HEK293T (cell line): ENCODE results near the gene EDN1.

Source experiments
- CTCF ChIA-PET: fragments of 350-600 bp; formaldehyde crosslinking; extraction: SDS; loops from one replicate; lab custom pipeline; 2021; ENCODE audit warnings: antibody characterized with exemption, inconsistent platforms; lab: Yijun Ruan, JAX
- POLR2A ChIA-PET: fragments of 350-600 bp; formaldehyde crosslinking; extraction: SDS; loops from one replicate; lab custom pipeline; 2020; ENCODE audit warnings: antibody characterized with exemption, inconsistent platforms; lab: Yijun Ruan, JAX
- DNase-seq: peaks from one replicate; pipeline ENCODE4 v3.0.0; 2012; ENCODE audit warnings: mixed read lengths; ENCODE audit errors: extremely low spot score
- ARNT ChIP-seq: fragments of 450-650 bp; IDR thresholded peaks from 2 replicates; pipeline ENCODE4 v1.6.1; 2017; ENCODE audit warnings: mild to moderate bottlenecking
- BHLHE40 ChIP-seq: fragments of 450-650 bp; IDR thresholded peaks from 2 replicates; pipeline ENCODE4 v1.6.1; 2016; ENCODE audit warnings: mild to moderate bottlenecking, moderate library complexity, borderline replicate concordance
- CTBP1 ChIP-seq: fragments of 450-650 bp; IDR thresholded peaks from 2 replicates; pipeline ENCODE4 v1.6.1; 2016; ENCODE audit warnings: borderline replicate concordance
- ELF4 ChIP-seq: fragments of 450-650 bp; IDR thresholded peaks from 2 replicates; pipeline ENCODE4 v1.6.1; 2017; ENCODE audit warnings: antibody characterized with exemption
- FOXA1 ChIP-seq: fragments of 450-650 bp; IDR thresholded peaks from 2 replicates; pipeline ENCODE4 v1.6.1; 2016; ENCODE audit warnings: mild to moderate bottlenecking
- FOXK2 ChIP-seq: fragments of 450-650 bp; IDR thresholded peaks from 2 replicates; pipeline ENCODE4 v1.6.1; 2016; ENCODE audit warnings: mild to moderate bottlenecking
- FOXM1 ChIP-seq: fragments of 450-650 bp; IDR thresholded peaks from 2 replicates; pipeline ENCODE4 v1.6.1; 2017; ENCODE audit warnings: mild to moderate bottlenecking, borderline replicate concordance
- HDGF ChIP-seq: fragments of 450-650 bp; IDR thresholded peaks from 2 replicates; pipeline ENCODE4 v1.6.1; 2017; ENCODE audit warnings: antibody characterized with exemption, borderline replicate concordance
- L3MBTL2 ChIP-seq: fragments of 450-650 bp; conservative IDR thresholded peaks from 2 replicates; pipeline ENCODE4 v1.6.1; 2016; ENCODE audit warnings: mild to moderate bottlenecking
- LEF1 ChIP-seq: fragments of 450-650 bp; IDR thresholded peaks from 2 replicates; pipeline ENCODE4 v1.6.1; 2017; ENCODE audit warnings: mild to moderate bottlenecking, borderline replicate concordance
- NFRKB ChIP-seq: fragments of 450-650 bp; IDR thresholded peaks from 2 replicates; pipeline ENCODE4 v1.6.1; 2016; ENCODE audit warnings: mild to moderate bottlenecking, moderate library complexity
- PKNOX1 ChIP-seq: fragments of 450-650 bp; IDR thresholded peaks from 2 replicates; pipeline ENCODE4 v1.6.1; 2016
- SP1 ChIP-seq: fragments of 450-650 bp; IDR thresholded peaks from 2 replicates; pipeline ENCODE4 v1.6.1; 2017
- SUZ12 ChIP-seq: fragments of 450-650 bp; IDR thresholded peaks from 2 replicates; pipeline ENCODE4 v1.6.1; 2016; ENCODE audit warnings: mild to moderate bottlenecking
- TARDBP ChIP-seq: fragments of 450-650 bp; IDR thresholded peaks from 2 replicates; pipeline ENCODE4 v1.6.1; 2016
- ZNF384 ChIP-seq: fragments of 450-650 bp; IDR thresholded peaks from 2 replicates; pipeline ENCODE4 v1.6.1; 2016

EDN1 gene

GRCh38 chr6:12260458-12261093, 29.6 kb upstream of the EDN1 start:
- TF ChIP-seq SP1 (no peak), NFRKB (no peak), SUZ12 (no peak), ELF4 (no peak), BHLHE40 (no peak), CTBP1 (peak; percentile 42; the same call in 1 of the 2 replicates), TARDBP (no peak), L3MBTL2 (no peak), FOXA1 (no peak), ARNT (no peak), LEF1 (no peak), FOXM1 (no peak), PKNOX1 (peak; percentile 35; the same call in 1 of the 2 replicates), HDGF (no peak), FOXK2 (no peak), ZNF384 (no peak)
- no peak for DNase-seq
- POLR2A ChIA-PET: no interaction called here
- CTCF ChIA-PET: no interaction called here

GRCh38 chr6:12261502-12261901, 28.7 kb upstream of the EDN1 start:
- CTCF ChIA-PET: no interaction called here

GRCh38 chr6:12262236-12263061, 27.7 kb upstream of the EDN1 start:
- POLR2A ChIA-PET: no interaction called here
- DNase-seq: peak; percentile 32
- CTCF ChIA-PET: no interaction called here
- TF ChIP-seq HDGF (no peak), NFRKB (no peak), ZNF384 (peak; percentile 78), FOXA1 (no peak), L3MBTL2 (no peak), ELF4 (no peak), ARNT (no peak), BHLHE40 (no peak), PKNOX1 (peak; percentile 76), LEF1 (no peak), FOXK2 (no peak)

More at GRCh38 chr6:12261502-12261901, 28.7 kb upstream of the EDN1 start:
- no peak for DNase-seq
- TF ChIP-seq LEF1 (no peak), FOXK2 (no peak), NFRKB (no peak), FOXA1 (no peak), PKNOX1 (no peak), HDGF (no peak)
- POLR2A ChIA-PET: no interaction called here

GRCh38 chr6:12263403-12263802, 26.8 kb upstream of the EDN1 start:
- TF ChIP-seq ELF4: no peak
- no peak for TF ChIP-seq HDGF
- no peak for TF ChIP-seq FOXM1
- TF ChIP-seq NFRKB: no peak
- TF ChIP-seq FOXA1: no peak
- TF ChIP-seq PKNOX1: peak; percentile 84
- TF ChIP-seq ARNT: peak; percentile 51; the same call in 1 of the 2 replicates
- TF ChIP-seq LEF1: no peak
- no peak for TF ChIP-seq SP1
- no peak for TF ChIP-seq BHLHE40
- TF ChIP-seq TARDBP: no peak
- no peak for TF ChIP-seq L3MBTL2
- no peak for TF ChIP-seq FOXK2
- no peak for TF ChIP-seq SUZ12
- TF ChIP-seq CTBP1: peak; percentile 60
- no peak for TF ChIP-seq ZNF384
- DNase-seq: no peak
- POLR2A ChIA-PET: no interaction called here
- CTCF ChIA-PET: interaction anchor here (1.0 kb wide), 1 partner anchor 26 kb away, joined by 3 read pairs; no protein-coding TSS in a partner anchor

GRCh38 chr6:12264671-12265070, 25.5 kb upstream of the EDN1 start:
- DNase-seq: no peak
- CTCF ChIA-PET: no interaction called here

More at GRCh38 chr6:12264671-12265070, 25.5 kb upstream of the EDN1 start:
- no peak for TF ChIP-seq L3MBTL2
- no peak for TF ChIP-seq ELF4
- TF ChIP-seq PKNOX1: no peak
- TF ChIP-seq FOXA1: no peak
- no peak for TF ChIP-seq SP1
- POLR2A ChIA-PET: no interaction called here
